WTC11 (cell line): Measurements from ENCODE around the gene SCUBE1. TPM values are rescaled to one million over a fixed set of nuclear protein-coding genes. Genes with fewer than 3 reads are reported as not detected.
A peak's percentile ranks its signal among the peaks of the same experiment; 100 is the strongest.

ENCODE experiments used
- ARID4B ChIP-seq: sonication (generic); formaldehyde crosslinking; IDR thresholded peaks from 2 replicates; pipeline ENCODE4 v1.8.0; 2023; ENCODE audit warnings: missing genetic modification reagents, mild to moderate bottlenecking, borderline replicate concordance
- ATF3 ChIP-seq: sonication (generic); formaldehyde crosslinking; conservative IDR thresholded peaks from 2 replicates; pipeline ENCODE4 v1.8.1; 2022; ENCODE audit warnings: mild to moderate bottlenecking, missing genetic modification reagents
- ATF6 ChIP-seq: sonication (generic); formaldehyde crosslinking; IDR thresholded peaks from 2 replicates; pipeline ENCODE4 v1.8.1; 2023; ENCODE audit warnings: mild to moderate bottlenecking, missing genetic modification reagents
- CBFB ChIP-seq: sonication (generic); formaldehyde crosslinking; IDR thresholded peaks from 2 replicates; pipeline ENCODE4 v1.8.1; 2022; ENCODE audit warnings: mild to moderate bottlenecking, low read depth, missing genetic modification reagents
- E2F4 ChIP-seq: sonication (generic); formaldehyde crosslinking; IDR thresholded peaks from 2 replicates; pipeline ENCODE4 v1.8.1; 2022; ENCODE audit warnings: low read depth, mild to moderate bottlenecking, moderate library complexity, missing genetic modification reagents, borderline replicate concordance
- ESRRA ChIP-seq: sonication (generic); formaldehyde crosslinking; IDR thresholded peaks from 2 replicates; pipeline ENCODE4 v1.8.1; 2022; ENCODE audit warnings: mild to moderate bottlenecking, missing genetic modification reagents, borderline replicate concordance
- FOXK1 ChIP-seq: sonication (generic); formaldehyde crosslinking; IDR thresholded peaks from 2 replicates; pipeline ENCODE4 v1.8.0; 2022; ENCODE audit warnings: mild to moderate bottlenecking, moderate library complexity, missing genetic modification reagents
- FOXP1 ChIP-seq: sonication (generic); formaldehyde crosslinking; IDR thresholded peaks from 2 replicates; pipeline ENCODE4 v1.8.0; 2022; ENCODE audit warnings: missing genetic modification reagents, mild to moderate bottlenecking, moderate library complexity, borderline replicate concordance
- GABPB1 ChIP-seq: sonication (generic); formaldehyde crosslinking; IDR thresholded peaks from 2 replicates; pipeline ENCODE4 v1.8.1; 2023; ENCODE audit warnings: mild to moderate bottlenecking, missing genetic modification reagents
- GRHL2 ChIP-seq: fragments of 250-450 bp; sonication (Bioruptor Pico); IDR thresholded peaks from 2 replicates; pipeline ENCODE4 v1.8.0; 2022; ENCODE audit warnings: mild to moderate bottlenecking, moderate library complexity; ENCODE audit not compliant: insufficient replicate concordance, severe bottlenecking
- MAX ChIP-seq: sonication (generic); formaldehyde crosslinking; IDR thresholded peaks from 2 replicates; pipeline ENCODE4 v1.8.0; 2022; ENCODE audit warnings: mild to moderate bottlenecking, missing genetic modification reagents
- MLX ChIP-seq: sonication (generic); formaldehyde crosslinking; IDR thresholded peaks from 2 replicates; pipeline ENCODE4 v1.8.1; 2023; ENCODE audit warnings: mild to moderate bottlenecking, missing genetic modification reagents, moderate library complexity
- NFYB ChIP-seq: sonication (generic); formaldehyde crosslinking; conservative IDR thresholded peaks from 2 replicates; pipeline ENCODE4 v1.8.0; 2022; ENCODE audit warnings: low read depth, missing genetic modification reagents
- NR1H2 ChIP-seq: sonication (generic); formaldehyde crosslinking; IDR thresholded peaks from 2 replicates; pipeline ENCODE4 v1.9.0; 2021; ENCODE audit warnings: mild to moderate bottlenecking, moderate library complexity, missing genetic modification reagents
- RORB ChIP-seq: fragments of 250-450 bp; sonication (Bioruptor Pico); IDR thresholded peaks from 2 replicates; pipeline ENCODE4 v1.9.0; 2021; ENCODE audit warnings: mild to moderate bottlenecking
- SMAD4 ChIP-seq: sonication (generic); formaldehyde crosslinking; IDR thresholded peaks from 2 replicates; pipeline ENCODE4 v1.8.0; 2022; ENCODE audit warnings: mild to moderate bottlenecking, missing genetic modification reagents
- TEAD4 ChIP-seq: sonication (generic); formaldehyde crosslinking; IDR thresholded peaks from 2 replicates; pipeline ENCODE4 v1.8.0; 2022; ENCODE audit warnings: mild to moderate bottlenecking, missing genetic modification reagents
- ZBTB43 ChIP-seq: sonication (generic); formaldehyde crosslinking; IDR thresholded peaks from 2 replicates; pipeline ENCODE4 v1.8.1; 2023; ENCODE audit warnings: mild to moderate bottlenecking, missing genetic modification reagents
- ZNF219 ChIP-seq: sonication (generic); formaldehyde crosslinking; IDR thresholded peaks from 2 replicates; pipeline ENCODE4 v1.8.0; 2023; ENCODE audit warnings: missing genetic modification reagents, mild to moderate bottlenecking, borderline replicate concordance
- ZNF396 ChIP-seq: fragments of 250-450 bp; sonication (Bioruptor Pico); IDR thresholded peaks from 2 replicates; pipeline ENCODE4 v1.8.0; 2021; ENCODE audit warnings: mild to moderate bottlenecking, moderate library complexity, borderline replicate concordance
- ZNF416 ChIP-seq: fragments of 250-450 bp; sonication (Bioruptor Pico); IDR thresholded peaks from 2 replicates; pipeline ENCODE4 v1.9.0; 2021; ENCODE audit warnings: mild to moderate bottlenecking, inconsistent platforms
- ZNF425 ChIP-seq: fragments of 250-450 bp; sonication (Bioruptor Pico); conservative IDR thresholded peaks from 2 replicates; pipeline ENCODE4 v1.9.0; 2021; ENCODE audit warnings: mild to moderate bottlenecking
- ZNF671 ChIP-seq: fragments of 250-450 bp; sonication (Bioruptor Pico); IDR thresholded peaks from 2 replicates; pipeline ENCODE4 v1.8.0; 2021; ENCODE audit warnings: mild to moderate bottlenecking
- ZSCAN18 ChIP-seq: fragments of 250-450 bp; sonication (Bioruptor Pico); IDR thresholded peaks from 2 replicates; pipeline ENCODE4 v2.1.2; 2022; ENCODE audit warnings: mild to moderate bottlenecking, moderate library complexity
- total RNA-seq: library from RNA; stranded (reverse); gene quantifications from 3 replicates; pipeline ENCODE4 v1.2.3, GENCODE V29; 2021

The SCUBE1 gene
- total RNA-seq, 1 experiment from 2014 or later = 6.9 TPM

GRCh38 chr22:43186272-43187170 lies 156.7 kb downstream of the SCUBE1 start, which contains the start of gene TTLL12 (continued):
- TF ChIP-seq ATF6 (no peak), ZNF396 (CRISPR knock-in tag) (no peak), E2F4 (CRISPR knock-in tag) (peak; percentile 66; the same call in 1 of the 2 replicates), CBFB (CRISPR knock-in tag) (no peak), ZNF219 (CRISPR knock-in tag) (peak; percentile 29; the same call in 1 of the 2 replicates), ZNF425 (CRISPR knock-in tag) (no peak), MAX (peak; percentile 46; the same call in 1 of the 2 replicates), TEAD4 (CRISPR knock-in tag) (peak; percentile 27; the same call in 1 of the 2 replicates), GABPB1 (no peak), NR1H2 (CRISPR knock-in tag) (no peak), FOXP1 (CRISPR knock-in tag) (peak; percentile 91), ZNF416 (CRISPR knock-in tag) (no peak), ESRRA (CRISPR knock-in tag) (peak; percentile 31; the same call in 1 of the 2 replicates), ARID4B (CRISPR knock-in tag) (0 out of 2 replicates have a peak, but pooled peaks have one; percentile 27), NFYB (CRISPR knock-in tag) (no peak; the same call in 1 of the 2 replicates), ZSCAN18 (CRISPR knock-in tag) (no peak), SMAD4 (no peak), ZBTB43 (CRISPR knock-in tag) (no peak), FOXK1 (CRISPR knock-in tag) (0 out of 2 replicates have a peak, but pooled peaks have one; percentile 57), GRHL2 (no peak), ATF3 (CRISPR knock-in tag) (no peak), MLX (CRISPR knock-in tag) (no peak), RORB (no peak), ZNF671 (CRISPR knock-in tag) (no peak)
